NOMO-1 treated with DMSO at 0.1 percent for 48 hours (cell line): ENCODE data around the gene P2RX3.
"Not testable (repeated sequence)": the region's sequence is repeated elsewhere in the genome, so short reads cannot be mapped to it uniquely, and the experiment has no call there.

ENCODE experiments used
- DNase-seq: peaks from one replicate; lab custom pipeline; 2025; ENCODE audit not compliant: unreplicated experiment; lab: John Stamatoyannopoulos, UW

P2RX3 gene

DNA sequence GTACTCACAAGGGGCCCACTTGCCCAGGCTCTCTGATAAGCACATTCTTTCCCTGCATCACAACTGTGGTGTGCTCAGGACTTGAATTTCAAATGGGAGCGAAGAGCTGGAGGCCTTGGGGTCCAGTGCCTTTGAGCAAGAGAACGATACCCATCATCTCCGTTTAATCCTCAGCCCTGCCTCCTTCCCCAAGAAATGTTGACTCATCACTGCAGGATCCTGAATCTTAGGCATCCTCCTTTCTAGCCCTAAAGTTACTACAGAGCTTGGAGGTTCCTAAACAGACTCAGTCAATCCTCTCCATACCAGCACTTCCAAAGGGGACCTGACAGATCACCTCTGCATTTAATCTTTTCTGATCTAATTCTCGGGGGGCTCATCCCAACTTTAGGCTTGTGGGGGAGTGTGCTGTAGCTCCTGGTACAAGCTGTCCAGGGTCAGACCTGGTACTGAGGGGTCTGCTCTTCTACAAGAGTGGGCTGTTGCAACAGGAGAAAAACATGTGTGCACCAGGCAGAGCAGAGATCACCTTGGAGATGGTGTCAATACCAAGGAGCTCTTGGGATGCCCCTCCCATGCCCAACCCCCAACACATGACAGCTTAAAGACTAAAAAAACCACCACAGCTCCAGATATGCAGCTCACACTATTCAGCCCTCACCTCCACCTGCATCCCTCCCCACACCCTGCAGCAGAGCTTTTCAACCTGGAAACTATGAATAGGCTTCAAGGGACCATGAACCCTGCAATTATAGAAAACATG is 56.2 kb downstream of the P2RX3 start:
- no peak for DNase-seq

DNA sequence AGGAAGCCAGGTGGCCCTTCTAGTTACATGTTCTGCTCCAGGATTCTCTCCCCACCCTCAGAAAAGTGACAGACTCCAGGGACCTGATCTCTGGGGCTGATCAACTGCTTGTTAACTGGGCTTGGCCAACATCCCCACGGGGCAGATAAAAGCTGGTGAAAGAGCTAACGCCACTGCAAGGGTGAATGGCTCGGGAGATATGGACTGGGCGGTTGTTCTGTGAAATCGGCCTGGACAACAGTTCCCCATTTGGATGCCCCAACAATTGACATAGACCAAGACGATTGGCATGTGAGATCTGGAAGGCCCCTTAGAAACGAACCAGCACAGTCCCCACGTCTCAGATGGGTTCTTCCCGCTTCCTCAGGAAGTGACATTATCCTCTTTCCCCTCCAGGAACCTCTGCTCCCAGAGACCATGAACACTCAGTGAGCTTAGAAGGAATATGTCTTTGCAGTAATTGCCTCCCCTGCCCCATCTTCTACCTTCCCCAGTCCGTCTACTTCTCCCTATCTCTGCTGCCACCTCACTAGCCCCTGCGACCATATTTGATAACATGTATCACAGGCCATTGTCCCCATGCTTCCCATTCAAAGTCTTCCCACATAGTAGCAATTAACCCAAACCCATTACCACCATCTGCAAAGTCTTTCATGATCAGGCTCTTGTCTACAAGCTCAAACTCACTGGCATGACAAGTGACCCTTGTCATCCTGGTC is 57.9 kb downstream of the P2RX3 start:
- no peak for DNase-seq

DNA sequence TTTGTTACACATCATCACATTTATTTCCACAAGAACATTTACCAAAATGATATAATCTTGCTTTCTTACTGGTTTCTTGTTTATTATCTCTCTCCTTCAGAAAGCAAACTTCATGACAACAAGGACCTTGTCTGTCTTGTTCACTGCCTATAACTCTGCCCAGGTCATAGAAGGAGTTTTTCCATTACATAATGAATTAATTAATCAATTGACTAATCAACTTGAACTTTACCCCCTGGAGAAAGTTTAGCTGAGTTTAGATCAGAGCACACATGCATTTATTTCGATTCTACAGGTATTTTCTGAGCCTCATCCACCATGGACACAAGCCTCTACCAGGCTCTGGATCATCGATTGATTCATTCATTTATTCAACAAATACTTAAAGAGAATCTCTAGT is 58.6 kb downstream of the P2RX3 start:
- DNase-seq, result no peak

DNA sequence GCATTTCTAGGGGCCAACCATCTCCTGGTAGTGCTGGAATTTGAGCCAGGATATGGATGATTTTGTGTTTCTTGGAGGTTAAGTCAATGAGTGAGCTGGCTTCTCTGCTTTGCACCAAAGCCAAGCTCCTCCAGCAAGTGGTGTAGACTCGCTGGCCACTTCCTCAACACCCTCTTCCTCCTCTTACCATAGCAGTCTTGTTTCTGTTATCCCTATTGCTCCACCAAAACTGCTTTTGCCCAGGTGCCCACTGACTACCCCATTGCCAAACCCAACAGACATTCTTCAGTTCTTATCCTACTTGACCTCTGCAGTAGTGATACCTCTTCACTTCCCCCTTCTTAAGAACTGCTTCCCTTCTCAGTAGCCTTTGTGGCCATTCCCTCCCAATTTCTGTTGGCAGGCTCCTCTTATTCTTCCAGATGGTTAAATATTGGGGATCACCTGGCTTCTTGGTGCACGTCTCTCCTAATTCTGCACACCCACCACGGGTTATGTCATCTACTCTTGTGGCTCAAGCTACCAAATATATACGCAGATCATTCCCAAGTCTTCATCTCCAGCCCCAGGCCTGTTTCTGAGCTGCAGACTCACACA is 59.3 kb downstream of the P2RX3 start:
- DNase-seq, result peak; percentile 77

DNA sequence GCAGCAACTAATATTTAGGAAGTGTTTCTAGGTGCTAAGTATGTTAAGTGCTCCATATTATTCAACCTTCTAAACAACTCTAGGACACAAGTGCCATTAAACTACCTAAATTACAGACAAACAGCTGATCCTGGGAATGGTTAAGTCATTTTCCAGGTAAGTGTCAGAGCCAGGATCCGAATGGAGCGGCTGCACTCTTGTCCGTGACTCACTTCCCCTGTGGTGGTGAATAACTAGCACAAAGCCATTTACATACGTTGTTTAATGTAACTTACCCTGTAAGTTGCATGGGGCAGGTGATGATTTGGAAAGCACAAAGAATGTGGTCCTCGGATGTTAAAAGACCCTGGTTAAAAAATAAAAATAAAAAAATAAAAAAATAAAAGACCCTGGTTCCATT is 61.1 kb downstream of the P2RX3 start:
- DNase-seq, result no peak

DNA sequence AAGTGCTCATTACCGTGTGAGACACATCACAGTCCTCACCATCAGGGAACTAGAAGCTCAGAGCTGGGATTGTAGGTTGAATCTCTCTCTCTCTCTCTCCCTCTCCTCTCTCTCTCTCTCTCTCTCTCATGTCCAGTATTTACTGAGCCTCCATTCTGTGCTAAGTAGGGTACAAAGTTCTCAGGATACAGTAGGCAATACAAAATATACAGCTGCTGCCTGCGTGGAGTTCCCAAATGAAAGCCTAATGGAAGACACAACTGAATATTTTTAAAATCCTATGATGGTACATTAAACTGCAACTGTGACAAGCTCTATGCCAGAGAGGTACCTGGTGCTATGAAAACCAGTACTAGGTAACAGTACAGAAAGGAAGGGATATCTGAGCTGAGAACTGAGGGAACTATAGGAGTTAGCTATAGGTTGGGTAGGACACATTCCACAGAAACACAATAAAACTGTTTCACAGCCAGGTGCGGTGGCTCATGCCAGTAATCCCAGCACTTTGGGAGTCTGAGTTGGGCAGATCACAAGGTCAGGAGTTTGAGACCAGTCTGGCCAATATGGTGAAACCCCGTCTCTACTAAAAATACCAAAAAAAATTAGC is 61.9 kb downstream of the P2RX3 start:
- no peak for DNase-seq

DNA sequence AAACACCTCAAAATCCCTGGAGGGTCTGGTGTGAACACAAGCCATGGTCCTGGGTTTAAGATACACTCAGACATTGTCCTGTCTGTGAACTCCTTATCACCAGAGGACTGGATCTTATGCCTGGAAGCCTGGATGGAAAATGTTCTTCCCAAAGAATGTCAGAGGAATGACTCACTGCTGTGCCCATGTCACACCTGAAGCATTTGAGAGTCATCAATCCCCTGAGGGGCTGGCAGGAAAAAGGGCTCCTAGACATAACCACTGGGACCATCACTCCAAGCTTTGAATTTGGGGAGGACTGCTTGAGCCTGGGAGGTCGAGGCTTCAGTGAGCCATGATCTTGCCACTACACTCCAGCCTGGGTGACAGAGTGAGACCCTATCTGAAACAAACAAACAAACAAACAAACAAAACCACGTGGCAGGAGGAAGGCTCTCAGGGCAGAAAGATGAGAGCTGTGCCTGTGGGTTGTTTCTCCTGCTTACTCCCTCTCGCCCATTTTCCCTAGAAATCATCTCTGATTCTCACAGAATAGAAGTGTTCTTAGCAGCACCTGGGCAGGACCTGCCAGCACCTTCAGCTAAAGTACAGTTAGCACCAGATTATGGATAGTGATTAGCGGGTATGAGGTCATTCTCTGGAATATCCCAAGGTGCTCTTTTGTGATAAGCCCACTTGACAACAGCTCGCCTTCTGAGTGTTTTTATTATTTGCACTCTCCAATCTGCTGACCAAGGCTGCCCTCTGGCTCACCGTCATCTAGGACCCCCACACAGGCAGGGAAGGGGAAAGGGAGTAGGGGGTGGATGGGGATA is 64.2 kb downstream of the P2RX3 start:
- DNase-seq, result no peak

DNA sequence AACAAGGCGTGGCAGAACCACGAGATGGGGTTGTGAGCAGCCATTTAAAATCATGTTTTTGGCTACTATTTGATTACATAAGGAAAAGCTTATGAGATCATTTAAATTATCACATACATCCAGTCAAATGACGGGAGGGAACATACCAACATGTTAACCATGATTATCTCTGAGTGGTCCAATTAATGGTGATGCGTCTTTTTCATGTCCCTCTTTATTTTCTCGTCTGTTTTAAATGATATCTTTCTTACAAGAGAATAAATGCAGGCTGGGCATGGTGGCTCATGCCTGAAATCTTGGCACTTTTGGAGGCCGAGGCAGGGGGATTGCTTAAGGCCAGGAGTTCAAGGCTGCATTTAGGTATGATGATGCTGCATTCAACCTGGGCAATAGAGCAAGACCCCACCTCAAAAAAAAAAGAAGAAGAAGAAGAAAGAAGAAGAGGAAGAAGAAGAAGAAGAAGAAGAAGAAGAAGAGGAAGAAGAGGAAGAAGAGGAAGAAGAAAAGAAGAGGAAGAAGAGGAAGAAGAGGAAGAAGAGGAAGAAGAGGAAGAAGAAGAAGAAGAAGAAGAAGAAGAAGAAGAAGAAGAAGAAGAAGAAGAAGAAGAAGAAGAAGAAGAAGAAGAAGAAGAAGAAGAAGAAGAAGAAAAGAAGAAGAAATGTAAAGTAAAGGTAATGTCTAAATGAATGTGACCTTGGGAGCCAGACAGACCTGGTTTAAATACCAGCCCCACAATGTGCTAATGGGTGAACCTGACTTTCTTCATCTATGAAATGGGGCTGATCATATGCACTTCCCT is 65.0 kb downstream of the P2RX3 start:
- DNase-seq, result not testable (repeated sequence)

DNA sequence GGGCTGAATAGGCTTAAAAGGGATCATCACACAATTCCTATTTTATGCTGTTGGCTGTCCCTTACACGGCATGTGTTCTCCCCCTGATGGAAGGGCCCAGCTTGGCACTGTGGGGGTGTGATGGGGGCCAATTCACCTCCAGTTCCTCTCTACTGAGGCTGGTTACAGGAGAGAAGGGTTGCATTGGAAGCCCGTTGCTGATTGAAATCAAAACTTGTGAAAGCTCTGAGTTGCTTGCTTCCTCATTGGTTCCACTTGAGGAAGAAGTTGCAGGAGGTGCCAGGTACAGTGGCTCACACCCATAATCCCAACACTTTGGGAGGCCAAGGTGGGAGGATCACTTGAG is 65.6 kb downstream of the P2RX3 start:
- DNase-seq, result peak; percentile 5

DNA sequence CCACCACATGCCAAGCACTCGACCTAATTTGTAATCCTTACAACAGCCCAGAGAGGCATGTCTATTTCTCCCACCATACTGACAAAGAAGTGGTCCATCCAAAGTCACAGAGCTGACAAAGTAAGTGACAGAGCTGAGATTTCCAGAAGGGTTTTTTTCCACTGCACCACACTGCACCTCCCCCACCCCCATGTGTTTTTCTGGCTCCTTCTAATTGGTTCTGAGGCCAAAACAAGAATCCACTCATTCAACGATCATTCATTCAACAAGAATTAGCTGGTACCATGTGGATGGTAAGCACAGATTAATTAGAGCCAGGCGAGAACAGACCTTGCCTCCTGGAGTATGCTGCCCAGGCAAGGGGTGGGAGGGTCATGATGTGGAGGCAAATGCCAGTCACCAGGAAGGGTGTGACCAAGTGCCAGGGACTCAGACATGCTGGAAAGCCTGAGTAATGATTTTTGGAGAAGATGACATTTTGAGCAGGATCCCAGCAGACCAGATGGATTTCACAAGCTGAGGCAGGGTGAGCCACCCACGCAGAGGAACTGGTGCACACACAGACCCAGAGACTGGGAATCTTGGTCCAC is 67.2 kb downstream of the P2RX3 start:
- no peak for DNase-seq

DNA sequence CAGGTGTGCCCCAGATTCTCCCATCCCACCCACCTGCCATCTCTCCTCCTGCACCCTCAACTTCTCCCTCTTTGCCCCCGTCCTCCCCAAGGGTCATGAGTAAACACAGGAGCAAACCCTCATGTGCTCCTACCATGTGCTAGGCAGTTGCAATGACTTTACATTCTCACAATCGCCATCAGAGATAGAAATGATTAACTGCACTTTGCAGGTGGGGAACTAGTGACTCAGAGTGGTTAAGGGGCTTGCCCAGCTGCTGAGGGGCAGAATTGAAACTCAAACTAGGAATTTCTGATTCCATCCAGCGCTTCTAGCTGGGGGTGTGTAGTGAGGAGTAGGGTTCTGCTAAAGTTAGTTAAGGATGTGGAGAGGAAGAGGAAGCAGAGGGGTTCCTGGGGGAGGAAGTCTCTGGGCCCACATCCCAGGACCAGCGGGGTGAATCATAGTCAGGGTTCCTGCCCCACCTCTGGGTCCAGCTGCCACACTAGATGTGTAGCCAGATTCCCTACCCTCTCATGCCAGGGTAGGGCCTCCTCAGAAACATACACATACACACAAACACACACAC is 68.3 kb downstream of the P2RX3 start:
- DNase-seq, result peak; percentile 9

DNA sequence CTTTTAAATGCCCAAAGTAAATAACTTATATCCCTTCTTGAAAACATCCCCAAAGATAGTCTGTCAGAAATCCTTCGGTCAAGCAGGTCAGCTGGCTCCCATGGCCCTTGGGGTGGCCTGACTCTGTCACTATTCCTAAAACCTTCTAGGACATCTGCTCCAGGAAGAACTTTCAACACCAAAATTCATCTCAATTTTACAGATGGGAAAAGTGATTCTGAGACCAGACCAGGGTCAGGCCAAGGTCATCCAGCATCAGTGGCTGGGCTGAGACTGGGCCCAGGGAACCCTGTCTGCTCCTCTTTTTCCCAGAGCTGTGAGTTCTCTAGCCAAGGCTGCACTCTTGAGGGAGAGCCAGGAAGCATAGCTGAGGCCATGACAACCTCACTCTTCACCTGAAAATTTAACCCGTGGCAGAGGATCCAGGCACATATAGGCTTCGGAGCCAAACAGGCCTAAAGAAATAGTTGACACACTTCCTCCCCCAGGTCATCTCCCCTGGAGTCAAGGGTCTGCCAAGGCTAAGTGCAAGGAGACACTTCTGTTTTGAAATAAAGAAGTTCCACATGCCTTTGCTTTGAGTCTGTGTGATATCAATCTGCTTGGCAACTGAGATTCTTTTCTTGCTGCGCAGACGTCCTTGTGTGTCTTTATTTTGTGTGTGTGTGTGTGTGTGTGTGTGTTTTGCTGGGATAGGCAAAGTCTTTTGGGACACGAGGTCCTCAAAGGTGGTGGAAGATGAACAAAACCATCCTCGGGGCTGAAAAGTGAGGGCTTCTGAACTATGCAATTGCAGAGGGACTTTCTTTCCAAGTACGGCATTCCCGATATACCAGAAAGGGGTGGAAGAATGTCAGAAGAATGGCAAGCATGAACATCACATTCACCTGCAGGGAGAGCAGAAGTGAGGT is 69.1 kb downstream of the P2RX3 start:
- DNase-seq, result no peak

DNA sequence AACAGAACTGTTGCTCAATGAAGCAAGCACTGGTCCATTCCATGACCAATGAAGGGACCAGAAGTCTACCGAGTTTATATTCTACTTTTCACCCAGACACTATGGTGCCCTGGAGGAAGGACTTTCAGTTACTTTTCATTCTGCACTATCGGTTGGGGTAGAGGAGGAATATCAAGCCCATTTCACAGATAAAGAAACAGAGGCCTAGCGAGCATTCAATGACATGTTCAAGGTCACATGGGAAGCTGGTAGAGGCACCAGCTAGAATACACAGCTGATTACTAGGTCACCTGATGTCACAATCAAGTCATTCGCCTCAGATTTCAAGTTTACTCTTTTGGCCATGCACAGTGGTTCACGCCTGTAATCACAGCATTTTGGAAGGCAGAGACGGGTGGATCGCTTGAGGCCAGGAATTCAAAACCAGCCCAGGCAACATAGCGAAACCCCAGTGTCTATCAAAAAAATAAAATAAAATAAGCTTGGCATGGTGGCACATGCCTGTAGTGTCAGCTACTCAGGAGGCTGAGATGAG is 69.9 kb downstream of the P2RX3 start:
- no peak for DNase-seq

DNA sequence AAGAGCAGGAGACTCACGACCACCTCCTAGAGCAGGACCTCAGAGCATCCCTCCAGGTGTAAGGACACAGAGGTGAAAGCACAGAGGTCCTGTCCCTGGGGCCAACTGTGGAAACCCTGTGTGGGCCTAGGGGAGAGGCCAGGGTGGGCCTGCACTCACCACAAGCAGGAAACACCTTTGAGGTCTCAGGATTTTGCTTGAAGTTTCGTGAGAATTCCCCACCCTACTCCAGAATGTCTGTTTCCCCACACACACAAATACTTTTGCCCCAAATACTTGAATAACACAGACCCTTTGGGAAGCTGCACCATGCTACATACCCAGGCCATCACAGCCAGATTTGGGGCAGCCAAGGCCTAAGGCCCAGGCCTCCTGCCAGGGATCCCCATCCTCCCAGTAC is 70.6 kb downstream of the P2RX3 start:
- no peak for DNase-seq

DNA sequence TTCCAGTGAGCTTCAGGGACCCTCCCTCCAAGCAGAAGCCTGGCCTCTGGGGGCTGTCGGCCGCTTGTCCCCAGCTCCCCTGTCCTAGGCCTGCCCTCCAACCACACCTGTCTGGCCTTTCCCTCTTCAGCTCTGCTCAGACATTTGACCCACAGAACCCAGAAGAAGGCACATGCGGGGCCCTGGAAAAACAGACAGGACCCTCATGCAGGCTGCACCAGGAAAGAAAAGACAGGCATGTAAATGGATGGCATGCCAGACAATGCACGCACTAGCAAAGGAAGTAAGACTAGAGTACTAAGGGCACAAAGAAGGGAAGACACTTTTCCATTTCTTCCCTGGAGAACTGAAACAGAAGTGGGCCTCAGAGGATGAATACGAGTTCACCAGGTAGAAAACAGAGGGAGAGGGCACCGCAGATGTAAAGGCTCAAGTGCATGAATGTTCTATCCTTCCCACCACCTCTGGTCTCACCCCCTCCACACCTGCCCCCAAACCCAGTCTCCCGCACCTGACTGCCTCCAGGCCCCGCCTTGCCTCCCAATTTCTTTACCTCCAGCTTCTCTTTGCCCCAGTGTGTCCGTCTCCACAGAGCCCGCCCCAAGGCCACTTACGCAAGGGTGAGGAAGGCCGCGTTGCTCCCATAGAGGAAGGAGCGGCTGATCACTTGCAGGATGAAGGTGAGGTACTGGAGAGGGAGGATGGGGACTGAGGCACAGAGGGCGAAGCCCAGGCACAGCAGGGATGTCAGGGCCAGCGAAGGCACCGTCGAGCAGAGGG is 71.4 kb downstream of the P2RX3 start:
- DNase-seq, result no peak

DNA sequence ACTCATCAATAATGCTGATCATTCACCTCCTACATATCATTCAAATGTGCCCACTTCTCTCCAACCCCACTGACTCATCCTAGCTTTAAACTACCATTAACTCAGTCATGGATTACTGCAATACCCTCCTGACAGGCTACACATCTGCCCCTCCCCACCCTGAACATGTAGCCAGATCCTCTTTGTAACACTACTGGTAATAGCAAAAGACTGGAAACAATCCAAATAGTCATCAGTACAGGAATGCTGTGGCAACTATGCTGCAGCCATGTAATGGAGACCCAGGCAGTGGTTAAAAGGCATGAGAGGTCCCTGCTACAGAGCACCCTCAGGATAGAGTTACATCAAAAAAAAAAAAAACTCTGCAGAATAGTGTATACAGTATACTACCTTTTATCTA is 72.1 kb downstream of the P2RX3 start:
- no peak for DNase-seq

DNA sequence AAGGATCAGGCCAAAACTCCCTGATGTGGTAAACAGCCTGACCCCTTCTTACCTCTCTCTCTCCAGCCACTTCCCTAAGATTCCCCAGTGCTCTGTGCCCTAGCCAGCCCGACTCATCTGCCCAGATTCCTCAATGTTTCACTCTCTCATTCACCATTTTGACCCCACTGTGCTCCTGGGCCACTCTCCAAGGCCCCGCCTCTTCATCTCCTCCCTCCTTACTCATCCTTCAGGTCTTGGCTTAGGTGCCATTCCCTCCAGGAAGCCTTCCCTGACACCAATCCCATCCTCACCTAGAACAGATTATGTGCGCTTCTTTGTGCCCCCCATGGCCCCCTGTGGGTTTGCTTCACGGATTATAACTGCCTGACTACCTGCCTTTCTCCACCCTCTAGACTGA is 75.5 kb downstream of the P2RX3 start:
- no peak for DNase-seq
